ENCODE measurements around the gene WNK2.
A peak's percentile ranks its signal among the peaks of the same experiment; 100 is the strongest.

Gene WNK2

DNA sequence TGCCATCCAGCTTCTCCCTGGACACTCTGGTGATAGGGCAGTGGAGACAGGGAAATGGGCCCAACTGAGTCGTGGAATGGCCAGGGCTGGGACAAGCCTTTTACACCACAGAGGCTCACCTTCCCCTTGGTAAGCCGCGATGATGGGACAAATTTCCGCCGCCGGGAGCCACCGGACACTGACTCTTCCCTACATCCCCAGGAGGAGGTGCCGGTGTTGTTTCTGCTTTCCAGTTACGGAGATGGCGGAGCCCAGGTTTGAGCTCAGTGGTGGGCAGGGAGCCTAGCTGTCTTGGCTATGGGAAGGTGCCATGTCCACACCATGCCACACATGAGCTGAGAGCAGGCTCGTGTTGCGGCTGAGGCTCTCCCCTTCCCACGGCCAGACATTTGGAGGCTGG is 19.9 kb upstream of the WNK2 start:
- no peak for DNase-seq

DNA sequence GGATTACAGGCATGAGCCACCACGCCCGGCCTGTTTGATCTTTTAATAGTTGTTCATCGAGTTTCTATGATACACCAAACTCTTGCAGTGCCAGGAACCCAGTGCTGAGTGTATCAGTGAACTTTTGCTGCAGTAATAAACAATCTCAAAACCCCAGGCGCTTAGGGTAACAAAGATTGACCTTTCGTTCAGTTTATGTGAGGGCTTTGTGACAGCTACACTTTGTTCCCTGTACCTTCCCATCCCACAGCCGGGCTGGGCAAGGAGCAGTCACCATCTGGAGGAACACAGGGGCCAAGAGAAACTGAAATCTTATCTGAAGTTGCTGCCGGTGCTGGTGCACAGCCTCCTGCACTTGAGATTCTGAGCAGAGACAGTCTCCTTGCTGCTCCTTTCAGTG is 17.2 kb upstream of the WNK2 start:
- no peak for DNase-seq

DNA sequence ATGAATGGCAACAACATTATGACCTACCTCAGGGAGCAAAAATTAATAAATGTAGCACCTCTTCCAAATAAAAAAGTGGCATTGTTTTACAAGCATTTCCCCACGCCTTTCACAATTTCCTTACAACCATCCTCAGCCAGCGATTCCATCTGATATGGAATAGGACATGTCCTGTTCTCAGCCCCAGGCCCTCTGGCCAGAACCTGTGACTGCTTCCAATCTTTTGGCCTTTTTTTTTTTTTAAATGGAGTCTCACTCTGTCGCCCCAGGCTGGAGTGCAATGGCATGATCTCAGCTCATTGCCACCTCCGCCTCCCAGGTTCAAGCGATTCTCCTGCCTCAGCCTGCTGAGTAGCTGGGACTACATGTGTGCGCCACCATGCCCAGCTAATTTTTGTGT is 16.8 kb upstream of the WNK2 start:
- no peak for DNase-seq

DNA sequence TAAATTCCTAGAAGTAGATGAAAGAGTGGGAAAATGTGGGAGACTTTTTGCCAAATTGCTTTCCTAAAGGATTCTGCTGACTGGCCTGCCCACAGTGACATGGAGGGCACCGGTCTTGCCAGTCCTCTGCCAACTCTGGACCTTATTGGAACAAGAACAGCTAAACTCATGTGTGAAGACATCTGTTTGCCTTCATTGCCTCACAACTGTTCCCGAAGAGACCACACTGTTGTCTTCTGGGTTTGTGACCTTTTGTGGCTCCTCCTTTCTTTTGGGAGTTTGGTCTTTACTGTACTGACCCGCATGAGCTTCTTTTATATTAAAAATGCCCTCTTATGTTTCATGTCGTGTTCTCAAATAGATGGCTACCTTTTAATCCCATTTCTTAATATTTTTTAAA is 16.1 kb upstream of the WNK2 start:
- no peak for DNase-seq

DNA sequence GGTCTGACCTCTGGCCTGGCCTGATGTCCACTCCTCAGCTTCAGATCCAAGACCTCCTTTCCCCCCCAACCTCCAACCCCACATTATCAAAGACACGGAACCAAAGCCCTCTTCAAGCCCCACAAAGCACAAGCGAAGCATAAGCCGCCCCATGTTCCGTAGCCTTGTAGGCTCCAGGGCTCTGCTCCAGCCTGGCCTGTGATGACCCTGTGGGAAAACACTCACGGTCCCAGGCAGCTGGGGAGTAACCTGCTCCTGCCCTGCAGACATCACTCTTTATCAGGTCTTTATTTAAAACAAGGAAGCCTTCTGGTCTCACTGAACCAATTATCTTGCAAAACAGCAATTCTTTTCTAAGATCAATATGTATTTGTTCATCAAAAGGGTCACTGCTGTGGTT is 15.4 kb upstream of the WNK2 start:
- no peak for DNase-seq

DNA sequence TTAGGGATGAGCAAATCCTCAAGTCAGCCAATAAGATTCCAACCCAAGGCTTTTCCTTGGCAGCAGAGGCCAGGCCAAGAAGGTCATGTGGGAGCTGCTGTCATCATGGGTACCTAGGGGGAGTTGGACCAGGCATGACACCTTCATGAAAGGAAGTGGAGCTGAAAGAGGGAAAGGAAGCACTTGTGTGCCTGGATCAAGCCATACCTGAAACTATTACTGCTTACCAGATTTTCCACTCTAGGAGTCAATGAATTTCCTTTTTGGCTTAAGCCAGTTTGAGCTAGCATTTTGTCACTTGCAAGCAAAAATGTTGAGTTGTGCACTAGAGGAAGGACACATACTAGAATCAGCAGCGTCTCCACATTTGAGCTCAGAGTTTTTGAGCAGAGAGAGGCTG is 14.5 kb upstream of the WNK2 start:
- DNase-seq = no peak

DNA sequence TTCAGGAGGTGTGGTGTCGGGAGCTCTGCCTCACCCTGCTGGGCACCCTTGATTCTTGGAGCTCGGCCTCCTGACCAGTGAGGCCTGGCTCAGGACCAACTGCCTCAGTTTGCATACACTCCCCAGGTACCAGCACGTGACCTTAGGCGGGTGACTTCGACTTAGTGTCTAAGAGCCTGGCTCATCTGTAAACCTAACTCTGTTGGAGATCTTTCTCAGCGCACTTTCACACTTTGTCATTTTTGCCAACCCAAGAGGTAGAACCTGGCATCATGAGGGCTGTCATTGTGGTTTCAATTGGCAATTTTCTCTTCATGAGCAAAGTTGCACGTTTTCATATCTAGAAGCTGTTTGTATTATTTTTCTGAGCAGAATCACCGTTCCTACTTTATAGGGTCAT is 13.4 kb upstream of the WNK2 start:
- no peak for DNase-seq

DNA sequence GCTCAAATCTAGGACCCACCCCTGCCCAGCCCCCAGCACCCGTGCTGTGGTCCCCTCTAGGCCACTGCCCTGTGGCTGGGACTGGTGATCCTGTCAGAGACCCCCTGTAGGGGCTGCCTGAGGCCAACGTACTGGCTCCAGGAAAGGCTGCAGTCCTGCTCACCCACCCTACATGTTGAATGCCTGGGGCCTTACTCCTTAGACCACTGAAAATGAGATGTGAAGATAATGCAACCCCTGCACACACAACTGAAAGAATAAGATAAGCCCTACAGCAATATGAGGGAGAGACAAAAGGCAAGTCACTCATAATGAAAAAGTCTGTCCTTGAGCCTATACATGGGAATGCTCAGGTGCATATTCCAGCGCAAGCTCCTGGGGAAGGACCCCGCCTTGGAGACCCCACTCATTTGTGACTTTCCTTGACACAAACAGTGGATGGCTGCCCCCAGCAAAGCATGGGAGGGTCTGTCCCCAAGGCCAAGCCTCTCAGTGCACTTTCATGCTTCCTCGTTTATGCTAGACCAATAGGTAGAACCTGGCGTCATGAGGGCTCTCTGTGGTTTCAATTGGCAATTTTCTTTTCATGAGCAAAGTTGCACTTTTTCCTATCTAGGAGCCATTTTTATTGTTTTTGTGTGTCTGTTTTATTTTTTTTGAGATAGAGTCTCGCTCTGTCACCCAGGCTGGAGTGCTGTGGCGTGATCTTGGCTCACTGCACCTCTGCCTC is 12.5 kb upstream of the WNK2 start:
- no peak for DNase-seq

DNA sequence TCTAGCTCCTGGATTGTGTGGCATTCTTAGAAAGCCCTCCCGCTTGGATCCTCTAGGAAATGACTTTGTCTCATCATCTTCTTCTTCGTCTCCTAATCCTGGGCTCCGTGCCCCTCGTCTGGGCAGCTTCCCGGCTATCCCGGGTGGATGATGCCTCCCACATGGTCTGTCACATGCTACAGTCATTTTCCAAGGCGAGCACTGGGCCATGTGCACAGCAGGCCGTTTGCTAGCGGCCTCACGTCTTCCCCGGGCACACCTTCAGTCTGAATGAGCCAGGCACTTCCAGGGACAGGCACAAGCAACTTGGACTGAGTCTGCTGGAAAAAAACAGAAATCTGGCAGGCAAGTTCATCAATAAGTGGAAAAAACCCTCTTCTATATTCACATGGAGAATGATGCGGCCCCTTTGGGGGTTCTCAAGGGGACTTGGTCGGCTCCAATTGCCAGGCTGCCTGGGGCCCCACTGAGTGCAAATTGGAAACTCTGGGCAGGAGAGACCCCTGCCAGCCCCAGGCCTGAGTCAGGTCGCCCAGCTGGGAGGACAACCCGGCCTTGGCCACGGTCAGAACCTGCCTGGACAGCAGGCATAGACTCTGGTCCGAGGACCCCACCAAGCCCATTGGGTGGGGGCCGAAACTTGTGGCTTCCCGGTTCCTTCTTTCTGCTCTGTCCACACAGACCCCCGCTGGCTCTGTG is 11.1 kb upstream of the WNK2 start:
- DNase-seq = no peak

DNA sequence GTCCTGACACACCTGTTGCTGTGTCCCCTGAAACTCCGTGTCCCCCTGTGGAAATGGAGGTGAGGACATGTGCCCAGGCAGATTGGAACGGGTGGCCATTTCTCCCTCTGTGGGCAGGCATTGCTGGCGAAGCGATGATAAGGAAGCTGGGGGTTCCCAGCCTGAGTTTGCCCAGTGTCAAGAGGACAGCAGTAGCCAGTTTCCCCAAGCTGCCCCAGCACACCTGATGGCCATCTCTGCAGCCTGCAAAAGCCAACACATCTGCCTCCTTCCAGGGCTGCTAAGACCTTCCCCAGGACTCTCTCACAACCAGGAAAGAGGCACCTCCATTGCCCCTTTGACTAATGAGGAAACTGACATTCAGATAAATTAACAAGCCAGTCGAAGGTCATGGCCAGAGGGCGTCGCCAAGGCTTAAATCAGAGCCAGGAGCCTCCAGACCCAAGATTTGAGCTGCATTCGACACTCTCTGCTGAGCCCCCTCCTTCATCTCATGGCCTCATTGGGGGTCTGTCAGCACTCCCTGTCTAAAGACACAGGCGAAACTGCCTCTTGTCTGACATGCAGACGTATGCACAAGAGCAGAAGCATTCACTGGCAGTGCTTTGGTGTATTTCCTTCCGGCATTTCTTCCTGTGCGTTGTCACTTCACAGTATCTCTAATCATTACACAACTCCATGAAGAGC is 10.4 kb upstream of the WNK2 start:
- DNase-seq = no peak

DNA sequence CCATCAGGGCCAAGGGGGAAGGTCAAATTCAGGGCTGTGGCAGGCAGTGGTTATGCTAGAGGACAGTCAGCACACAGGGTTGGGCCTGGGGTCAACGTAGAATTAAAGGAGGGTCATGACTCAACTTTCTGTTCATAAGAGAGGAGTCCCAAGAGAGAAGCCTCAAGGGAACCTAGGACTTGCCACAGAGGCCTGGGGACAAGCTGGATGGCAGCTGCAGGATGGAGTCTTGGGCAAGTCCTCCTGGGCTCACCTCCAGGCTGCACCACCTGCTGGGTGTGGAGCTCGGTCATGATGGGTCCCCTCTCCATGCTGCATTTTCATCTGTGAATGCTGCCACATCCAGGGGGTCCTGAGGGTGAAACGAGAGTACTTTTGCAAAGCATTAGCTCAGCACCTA is 9.0 kb upstream of the WNK2 start:
- DNase-seq = no peak

DNA sequence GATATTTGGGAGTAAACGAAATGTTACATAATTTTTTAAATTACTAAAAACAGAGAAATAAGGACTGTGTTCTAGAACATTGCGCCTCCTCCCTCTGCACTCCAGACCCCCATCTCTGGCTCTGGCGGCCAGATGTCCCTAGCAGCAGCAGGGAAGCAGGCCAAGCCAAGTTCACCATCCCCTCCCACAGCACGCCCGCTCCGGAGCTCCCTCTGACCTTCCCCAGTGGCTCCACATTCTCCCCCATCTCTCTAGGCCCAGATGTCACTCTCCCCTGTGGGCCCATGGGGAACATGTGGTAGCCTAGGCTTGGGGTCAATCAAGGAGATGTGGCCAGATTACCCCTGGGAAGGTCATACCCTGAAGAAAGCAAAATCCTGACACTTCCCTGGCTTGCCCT is 6.3 kb upstream of the WNK2 start:
- no peak for DNase-seq

DNA sequence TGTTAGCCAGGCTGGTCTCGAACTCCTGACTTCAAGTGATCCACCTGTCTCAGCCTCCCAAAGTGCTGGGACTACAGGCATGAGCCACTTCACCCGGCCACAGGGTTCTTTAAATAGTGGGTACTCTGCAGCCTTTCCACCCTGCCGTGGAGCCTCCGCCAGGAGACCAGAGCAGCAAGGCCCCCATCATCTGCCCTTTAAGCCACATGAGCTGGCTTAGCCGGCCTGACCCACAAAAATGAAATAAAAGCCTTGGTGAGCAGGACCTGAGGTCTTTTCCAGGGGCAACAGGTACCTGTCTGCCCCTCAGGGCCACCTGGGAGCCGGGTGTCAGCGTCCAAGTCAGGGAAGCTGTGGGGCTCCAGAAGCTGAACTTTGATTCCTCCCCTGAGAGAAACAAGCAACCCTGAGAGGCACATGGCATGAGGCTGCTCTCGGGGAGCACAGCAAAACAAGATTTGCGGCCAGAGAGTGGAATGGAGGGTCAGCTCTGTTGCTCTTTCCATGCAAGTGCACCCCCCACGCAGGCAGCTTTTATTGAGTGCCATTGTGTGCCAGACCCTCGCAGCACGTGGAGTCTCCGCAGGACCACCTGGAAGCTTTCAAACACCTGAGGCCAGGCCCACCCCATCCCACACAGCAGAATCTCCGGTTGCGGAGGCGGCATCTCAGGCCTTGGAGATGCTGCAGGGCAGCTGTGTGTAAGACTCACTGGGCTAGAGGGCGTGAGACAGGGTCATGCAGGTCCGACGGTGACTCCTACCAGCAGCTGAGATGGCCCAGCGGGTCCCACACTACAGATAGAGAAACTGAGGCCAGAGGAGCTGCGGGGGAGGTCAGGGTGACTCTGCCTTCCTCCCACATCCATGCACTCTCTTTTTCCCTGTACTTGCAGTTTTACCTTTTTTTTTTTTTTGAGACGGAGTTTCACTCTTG is 4.8 kb upstream of the WNK2 start:
- no peak for DNase-seq

DNA sequence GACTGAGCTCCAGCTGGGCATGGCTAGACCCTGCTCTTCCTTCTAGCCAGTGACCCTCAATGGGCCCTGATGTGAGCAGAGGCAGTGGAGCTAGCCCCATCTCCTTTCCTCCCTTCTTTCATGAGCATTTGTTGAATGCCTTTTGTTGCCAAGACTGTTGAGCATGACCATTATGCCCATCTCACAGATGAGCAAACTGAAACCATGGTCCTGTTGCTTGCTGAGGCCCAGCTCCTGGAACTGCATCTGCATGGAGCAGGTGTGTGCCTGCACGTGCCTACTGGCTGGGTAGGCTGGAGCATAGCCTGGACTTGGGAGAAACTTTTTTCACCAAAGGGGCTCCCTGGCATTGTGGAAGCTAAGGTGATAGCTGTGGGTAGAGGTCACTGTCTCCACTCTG is 3.0 kb upstream of the WNK2 start:
- DNase-seq = peak; percentile 29

DNA sequence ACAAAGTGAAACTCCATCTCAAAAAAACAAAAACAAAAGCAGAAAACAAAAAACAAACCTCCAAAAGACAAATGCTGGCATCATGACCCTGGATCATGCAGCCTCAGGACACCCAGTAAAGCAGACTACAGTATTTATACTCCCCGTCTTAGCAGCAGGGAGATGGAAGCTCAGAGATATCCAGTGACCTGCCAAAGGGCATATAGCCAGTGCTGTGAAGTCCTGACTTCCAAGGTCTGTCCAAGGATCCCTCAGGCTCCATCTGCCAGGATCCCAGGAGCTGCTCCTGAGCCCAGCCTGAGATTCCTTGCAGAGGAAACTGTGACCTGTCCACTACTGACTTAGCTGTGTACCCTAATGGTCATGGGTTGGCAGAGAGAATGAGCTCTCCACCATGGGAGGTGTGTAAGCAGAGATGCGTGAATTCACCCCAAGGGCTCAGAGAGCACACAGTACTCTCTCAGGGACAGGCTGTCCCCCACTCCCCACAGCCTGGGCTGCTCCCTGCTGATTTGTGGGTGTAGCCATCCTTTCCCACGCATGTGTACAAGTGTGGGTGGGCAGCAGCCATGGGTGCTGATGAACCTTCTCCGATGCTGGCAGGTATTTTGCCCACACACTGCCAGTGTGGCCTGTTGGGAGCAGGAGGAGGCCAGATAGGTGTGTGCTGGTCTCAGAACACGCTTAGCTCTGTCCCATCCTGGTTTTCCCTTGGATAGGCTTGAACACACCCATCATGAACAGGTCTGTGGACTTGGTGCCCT is 2.1 kb upstream of the WNK2 start:
- DNase-seq = peak; percentile 43

DNA sequence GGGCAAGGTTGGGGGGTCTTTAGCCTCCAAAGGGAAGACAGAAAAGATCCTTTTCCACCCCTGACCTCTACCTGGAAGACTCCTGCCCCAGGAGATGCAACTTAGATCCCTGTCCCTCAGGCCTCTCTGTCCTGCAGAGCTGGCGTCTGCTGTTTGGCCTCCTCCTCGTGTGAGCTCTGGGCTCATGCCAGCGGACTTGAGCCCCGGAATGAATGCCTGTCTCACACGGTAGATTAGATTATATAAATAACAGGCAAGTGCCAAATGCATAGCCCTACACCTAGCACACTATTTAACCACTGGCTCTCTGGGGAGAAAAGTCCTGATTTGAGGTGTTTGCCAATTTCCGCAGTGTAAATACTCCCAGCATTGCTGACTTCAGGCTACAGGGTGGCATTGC is 1.4 kb upstream of the WNK2 start:
- peak; percentile 47 for DNase-seq

DNA sequence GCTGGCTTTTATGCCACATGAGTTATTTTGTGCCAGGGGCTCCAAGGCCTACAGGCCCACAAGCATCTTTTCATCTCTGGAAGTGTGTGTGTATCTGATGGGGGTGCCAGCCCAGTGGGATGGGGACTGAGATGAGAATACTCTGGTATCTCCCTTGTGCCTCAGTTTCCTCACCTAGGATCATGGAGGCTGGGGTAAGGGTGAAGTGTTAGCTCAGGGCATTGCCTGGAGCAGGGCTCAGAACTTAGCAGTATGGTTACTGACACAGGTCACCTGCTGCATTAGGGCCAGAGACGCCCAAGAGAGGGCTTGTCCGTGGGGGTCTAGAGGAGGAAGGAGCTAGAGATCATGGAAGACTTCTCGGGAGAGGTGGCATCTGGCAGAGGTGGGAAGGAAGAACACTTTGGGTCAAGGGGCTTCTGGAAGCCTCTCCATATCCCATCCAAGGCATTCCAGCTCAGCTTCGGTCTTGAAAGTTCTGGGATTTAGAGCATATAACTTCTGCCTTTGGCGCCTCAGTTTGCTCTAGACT is 742 bp upstream of the WNK2 start:
- DNase-seq = no peak

DNA sequence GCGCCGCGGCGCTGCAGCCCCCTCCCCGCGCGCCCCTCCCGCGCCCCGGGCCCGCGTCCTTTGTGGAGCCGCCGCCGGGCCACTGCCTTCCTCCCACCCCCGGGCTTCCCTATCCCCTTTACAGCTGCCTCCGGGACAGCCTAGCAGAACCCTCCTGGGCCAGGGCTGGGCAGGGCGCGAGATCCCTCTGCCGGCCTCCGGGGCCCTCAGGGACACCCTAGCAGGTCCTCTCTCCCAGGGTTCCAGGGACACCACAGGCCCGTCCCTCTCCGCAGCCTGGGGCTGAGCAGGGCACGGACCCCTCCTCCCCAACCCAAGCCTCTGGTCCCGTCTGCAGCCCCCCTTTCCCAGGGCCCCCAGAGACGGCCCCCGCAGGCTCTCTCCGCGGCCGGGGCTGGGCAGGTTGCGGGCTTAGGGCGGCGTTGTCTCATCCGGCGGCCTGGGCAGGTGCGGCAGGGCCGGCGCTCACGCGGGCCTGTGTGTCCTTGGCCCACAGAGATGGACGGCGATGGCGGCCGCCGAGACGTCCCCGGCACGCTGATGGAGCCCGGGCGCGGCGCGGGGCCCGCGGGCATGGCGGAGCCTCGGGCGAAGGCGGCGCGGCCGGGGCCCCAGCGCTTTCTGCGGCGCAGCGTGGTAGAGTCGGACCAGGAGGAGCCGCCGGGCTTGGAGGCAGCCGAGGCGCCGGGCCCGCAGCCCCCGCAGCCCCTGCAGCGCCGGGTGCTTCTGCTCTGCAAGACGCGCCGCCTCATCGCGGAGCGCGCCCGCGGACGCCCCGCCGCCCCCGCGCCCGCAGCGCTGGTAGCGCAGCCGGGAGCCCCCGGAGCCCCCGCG is 710 bp downstream of the WNK2 start:
- no peak for DNase-seq

DNA sequence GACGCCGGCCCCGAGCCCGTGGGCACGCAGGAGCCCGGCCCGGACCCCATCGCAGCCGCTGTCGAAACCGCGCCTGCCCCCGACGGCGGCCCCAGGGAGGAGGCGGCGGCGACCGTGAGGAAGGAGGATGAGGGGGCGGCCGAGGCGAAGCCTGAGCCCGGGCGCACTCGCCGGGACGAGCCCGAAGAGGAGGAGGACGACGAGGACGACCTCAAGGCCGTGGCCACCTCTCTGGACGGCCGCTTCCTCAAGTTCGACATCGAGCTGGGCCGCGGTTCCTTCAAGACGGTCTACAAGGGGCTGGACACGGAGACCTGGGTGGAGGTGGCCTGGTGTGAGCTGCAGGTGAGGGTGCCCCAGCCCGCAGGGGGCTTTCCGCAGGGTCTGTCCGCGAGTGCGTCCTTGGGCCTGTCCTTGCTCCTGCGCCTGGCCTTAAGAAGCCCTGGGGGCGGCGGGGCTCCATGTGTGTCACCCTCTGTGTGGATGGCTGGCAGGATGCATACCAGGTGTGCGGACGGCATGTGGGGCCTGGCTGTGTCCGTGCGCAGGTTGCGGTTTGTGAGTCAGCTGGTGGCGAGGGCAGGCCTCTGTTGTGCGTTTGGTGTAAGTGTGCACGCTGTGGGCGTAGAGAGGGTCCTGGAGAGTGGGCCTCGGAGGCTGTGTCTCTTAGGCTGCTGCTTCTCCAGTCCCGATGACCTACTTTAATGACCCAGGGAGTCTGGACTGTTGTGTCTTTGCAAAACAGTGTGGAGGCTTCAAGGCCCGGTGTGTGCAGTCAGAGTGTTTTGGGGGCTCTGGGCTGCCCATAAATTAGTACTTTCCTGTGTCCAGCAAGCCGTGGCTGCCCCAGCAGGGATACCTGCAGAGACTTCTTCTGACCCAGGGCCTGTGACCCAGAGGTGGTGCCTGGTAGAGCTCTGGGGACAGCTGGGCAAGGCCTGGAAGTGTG is 1.6 kb downstream of the WNK2 start:
- DNase-seq = no peak
